ENCODE measurements around the gene RASAL2. TPM values are rescaled to one million over a fixed set of nuclear protein-coding genes. Genes with fewer than 3 reads are reported as not detected.

The RASAL2 gene
- total RNA-seq, 3 donors from 2014 or later: 28.5 to 41.0 (median 40.5) TPM

GRCh38 chr1:178516110-178516509 is 422.2 kb downstream of the RASAL2 start:
- Histone ChIP-seq H3K27ac (no peak overlapping the region), H3K4me3 (no peak overlapping the region), H3K36me3 (no peaks in the 10 kb centered on the region), H3K27me3 (no peaks in the 10 kb centered on the region), H3K9me3 (no peaks in the 10 kb centered on the region), H3K4me1 (no peaks in the 10 kb centered on the region)
- no peak for TF ChIP-seq POLR2A (IDR thresholded peaks at IDR 0.05)
- intact Hi-C loops (cut with DNase I; ENCODE audit: low total_unique reads): no loop called here
- DNase-seq (ENCODE audit: low spot score in 2 of 2): no peak

- TF ChIP-seq CTCF (IDR thresholded peaks at IDR 0.05): no peak
- no peak for TF ChIP-seq POLR2A (IDR thresholded peaks at IDR 0.05)
- no peak for TF ChIP-seq POLR2AphosphoS5 (IDR thresholded peaks at IDR 0.05)
- H3K4me1 ChIP-seq: no peaks in the 10 kb centered on the region
- H3K27ac ChIP-seq: no peak overlapping the region
- H3K36me3 ChIP-seq: no peaks in the 10 kb centered on the region
- DNase-seq (ENCODE audit: low spot score in 2 of 2): no peak
- intact Hi-C loops (cut with DNase I; ENCODE audit: low total_unique reads): no loop called here
- H3K9me3 ChIP-seq: no peaks in the 10 kb centered on the region
- H3K4me3 ChIP-seq: no peak overlapping the region
- no peaks in the 10 kb centered on the region for H3K27me3 ChIP-seq
These were observed 425.0 kb downstream of the RASAL2 start for GRCh38 chr1:178518894-178519293.

DNA sequence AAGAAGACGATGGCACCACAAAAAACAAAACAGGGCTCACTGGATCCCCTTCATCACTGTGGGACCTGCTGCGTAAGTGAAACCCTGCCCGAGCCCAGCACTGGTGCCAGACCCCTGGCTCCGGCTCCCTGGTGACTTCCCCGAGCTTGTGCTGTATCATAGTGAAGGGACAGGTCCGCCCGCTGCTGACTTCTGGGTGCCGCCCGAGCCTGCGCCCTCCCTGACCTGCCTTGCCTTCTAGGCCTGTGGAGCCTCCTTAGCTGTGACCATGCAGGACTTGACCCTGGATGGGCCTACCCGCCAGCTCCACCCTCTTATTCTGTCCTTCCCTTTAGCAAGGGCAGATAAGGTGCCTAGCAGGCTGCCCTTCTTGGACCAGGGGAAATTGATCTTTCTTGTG is 426.9 kb downstream of the RASAL2 start:
- no peak for DNase-seq (ENCODE audit: low spot score in 2 of 2)
- no peak overlapping the region for H3K27ac ChIP-seq
- intact Hi-C loops (cut with DNase I; ENCODE audit: low total_unique reads): no loop called here
- no peaks in the 10 kb centered on the region for H3K9me3 ChIP-seq
- H3K36me3 ChIP-seq: no peaks in the 10 kb centered on the region
- no peak overlapping the region for H3K4me3 ChIP-seq
- no peaks in the 10 kb centered on the region for H3K4me1 ChIP-seq
- no peaks in the 10 kb centered on the region for H3K27me3 ChIP-seq
- TF ChIP-seq CTCF (IDR thresholded peaks at IDR 0.05) (no peak), POLR2A (IDR thresholded peaks at IDR 0.05) (no peak), POLR2AphosphoS5 (IDR thresholded peaks at IDR 0.05) (no peak)

GRCh38 chr1:178521241-178521640 is 427.3 kb downstream of the RASAL2 start:
- no peak for TF ChIP-seq POLR2AphosphoS5 (IDR thresholded peaks at IDR 0.05)
- no peak for TF ChIP-seq POLR2A (IDR thresholded peaks at IDR 0.05)
- no peak for TF ChIP-seq CTCF (IDR thresholded peaks at IDR 0.05)
- Histone ChIP-seq H3K36me3 (no peaks in the 10 kb centered on the region), H3K4me1 (no peaks in the 10 kb centered on the region), H3K4me3 (no peak overlapping the region), H3K9me3 (no peaks in the 10 kb centered on the region), H3K27me3 (no peaks in the 10 kb centered on the region), H3K27ac (no peak overlapping the region)
- peak in 1 of 2 donors; percentile 20 for DNase-seq (ENCODE audit: low spot score in 2 of 2)
- intact Hi-C loops (cut with DNase I; ENCODE audit: low total_unique reads): no loop called here

- no peak overlapping the region for H3K27ac ChIP-seq
- no peak overlapping the region for H3K4me3 ChIP-seq
- H3K9me3 ChIP-seq: no peaks in the 10 kb centered on the region
- DNase-seq (ENCODE audit: low spot score in 2 of 2): no peak
- H3K36me3 ChIP-seq: no peaks in the 10 kb centered on the region
- TF ChIP-seq POLR2AphosphoS5 (IDR thresholded peaks at IDR 0.05) (no peak), CTCF (IDR thresholded peaks at IDR 0.05) (no peak), POLR2A (IDR thresholded peaks at IDR 0.05) (no peak)
- intact Hi-C loops (cut with DNase I; ENCODE audit: low total_unique reads): no loop called here
- no peaks in the 10 kb centered on the region for H3K4me1 ChIP-seq
- no peaks in the 10 kb centered on the region for H3K27me3 ChIP-seq
These were observed 433.2 kb downstream of the RASAL2 start for GRCh38 chr1:178527117-178527516.
